Measurements from ENCODE around the gene ANO10.
"Not testable (repeated sequence)": the region's sequence is repeated elsewhere in the genome, so short reads cannot be mapped to it uniquely, and the experiment has no call there.

Gene ANO10

DNA sequence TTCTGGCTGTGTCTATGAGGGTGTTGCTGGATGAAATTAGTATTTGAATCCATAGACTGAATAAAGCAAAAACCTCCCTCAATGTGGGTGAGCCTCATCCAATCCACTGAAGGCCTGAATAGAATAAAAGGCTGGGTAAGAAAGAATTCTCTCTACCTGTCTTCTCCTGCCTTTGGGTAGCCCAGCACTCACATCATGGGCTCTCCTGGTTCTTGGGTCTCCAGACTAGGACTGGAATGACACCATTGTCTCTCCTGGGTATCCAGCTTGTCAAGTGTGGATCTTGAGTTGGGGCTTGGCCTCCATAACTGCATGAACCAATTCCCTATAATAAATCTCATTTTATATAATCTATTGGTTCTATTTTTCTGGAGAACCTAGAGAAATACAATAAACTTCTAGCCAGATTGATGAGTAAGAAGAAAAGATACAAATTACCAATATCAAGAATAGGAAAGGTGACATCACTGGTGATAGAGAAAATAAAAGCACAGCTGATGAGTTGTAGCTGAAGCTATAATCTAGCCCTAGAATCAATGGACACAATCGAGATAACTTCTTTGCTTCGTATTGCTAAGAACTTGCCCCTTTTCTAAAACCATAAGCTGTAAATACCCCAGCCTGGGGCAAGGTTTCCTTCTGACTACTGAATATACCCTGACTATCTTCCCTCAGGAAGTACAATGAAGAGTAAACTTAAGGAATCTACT, 106.4 kb downstream of the ANO10 start:
- no peak for DNase-seq

DNA sequence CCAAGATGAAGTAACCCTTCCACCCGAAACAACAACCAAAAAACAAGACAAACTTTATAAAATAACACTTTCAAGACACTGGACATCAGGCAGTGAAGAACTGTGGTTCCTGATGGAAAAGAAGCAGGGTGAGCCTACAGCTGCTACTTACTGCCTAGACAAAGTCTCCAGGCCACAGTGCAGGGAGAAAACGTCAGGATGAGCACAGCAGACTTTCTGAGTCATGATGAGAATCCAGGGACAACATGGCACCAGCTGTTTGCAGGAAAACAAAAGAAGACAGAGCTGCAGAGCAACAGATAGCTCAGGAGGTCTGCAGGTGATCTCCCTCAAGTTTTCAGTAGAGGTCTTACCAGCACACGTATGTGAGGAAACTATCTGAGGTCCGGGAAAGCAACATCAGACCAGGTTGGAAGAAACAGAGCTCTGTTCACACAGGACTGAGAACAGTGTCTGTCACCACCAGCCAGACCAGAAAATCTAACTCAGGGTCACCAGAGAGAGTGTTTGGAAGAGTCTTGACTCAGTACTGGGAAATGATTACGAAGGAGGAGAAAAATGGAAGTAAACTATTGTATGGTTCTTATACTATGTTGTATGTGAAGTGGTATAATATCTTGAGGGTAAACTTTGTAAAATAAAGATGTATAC, 108.9 kb downstream of the ANO10 start:
- no peak for DNase-seq

DNA sequence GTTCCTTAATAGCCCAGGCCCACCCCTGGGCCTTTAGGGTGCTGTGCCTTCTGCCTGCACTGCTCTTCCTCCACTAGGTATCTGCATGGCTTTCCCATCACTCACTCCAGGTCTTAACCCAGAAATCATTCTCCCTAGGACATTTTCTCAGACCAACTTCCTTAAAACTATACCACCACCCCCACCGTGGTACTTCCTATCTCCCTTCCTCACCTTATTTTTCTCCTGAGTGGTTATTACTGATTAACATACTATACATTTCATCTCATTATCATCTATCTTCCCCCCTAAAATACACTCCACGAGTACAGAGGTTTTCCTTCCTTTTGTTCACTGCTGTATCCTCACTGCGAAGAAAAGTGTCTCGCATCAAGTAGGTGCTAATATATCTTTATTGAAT, 115.2 kb downstream of the ANO10 start:
- no peak for DNase-seq

DNA sequence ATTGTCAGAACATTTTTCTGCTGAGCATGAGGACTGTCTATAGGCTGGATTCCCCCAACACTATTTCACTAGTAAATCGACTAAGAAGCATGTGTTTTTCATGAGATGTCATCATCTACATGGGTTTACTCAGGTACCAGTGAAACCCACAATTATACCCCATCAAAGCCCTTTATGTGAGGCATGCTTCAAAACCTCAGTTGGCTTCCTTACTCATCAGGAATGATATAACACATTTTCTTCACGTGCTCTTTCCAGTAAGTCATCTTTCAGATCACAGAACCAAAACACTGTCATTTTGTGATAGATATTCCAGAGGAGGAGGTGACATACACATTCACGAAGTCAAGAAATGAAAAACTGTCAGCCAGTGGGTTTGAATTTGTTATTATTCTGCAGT, 116.5 kb downstream of the ANO10 start:
- no peak for DNase-seq

DNA sequence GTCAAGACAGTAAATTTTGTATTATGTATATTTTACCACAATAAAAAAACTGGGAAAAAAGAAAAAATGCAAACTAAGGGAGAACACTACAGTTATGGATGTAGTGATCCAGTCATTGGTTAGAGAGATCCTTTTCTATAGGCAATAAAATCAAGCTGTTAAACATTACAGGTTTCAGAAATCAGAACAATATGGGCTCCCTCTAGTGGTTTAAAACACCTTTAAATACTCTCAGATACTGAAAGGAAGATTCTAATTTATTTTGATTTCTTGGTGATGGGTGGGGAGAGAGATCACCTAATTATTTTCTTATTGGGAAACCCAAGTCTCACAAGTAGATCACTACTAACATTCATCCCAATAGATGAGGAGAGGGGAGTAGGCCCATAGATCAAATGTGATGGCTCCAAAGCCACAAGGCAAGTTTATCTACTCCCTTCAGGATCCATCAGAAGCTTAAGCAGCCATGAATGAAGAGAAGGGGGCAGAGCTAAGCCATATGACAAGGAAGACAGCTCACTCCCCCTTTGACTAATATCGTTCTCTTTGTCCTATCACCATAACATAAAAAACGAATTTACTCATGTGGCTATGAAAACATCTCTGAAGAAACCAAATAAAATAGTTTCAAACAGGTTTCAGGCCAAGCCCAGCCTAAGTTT, 118.6 kb downstream of the ANO10 start:
- peak; percentile 5 for DNase-seq

DNA sequence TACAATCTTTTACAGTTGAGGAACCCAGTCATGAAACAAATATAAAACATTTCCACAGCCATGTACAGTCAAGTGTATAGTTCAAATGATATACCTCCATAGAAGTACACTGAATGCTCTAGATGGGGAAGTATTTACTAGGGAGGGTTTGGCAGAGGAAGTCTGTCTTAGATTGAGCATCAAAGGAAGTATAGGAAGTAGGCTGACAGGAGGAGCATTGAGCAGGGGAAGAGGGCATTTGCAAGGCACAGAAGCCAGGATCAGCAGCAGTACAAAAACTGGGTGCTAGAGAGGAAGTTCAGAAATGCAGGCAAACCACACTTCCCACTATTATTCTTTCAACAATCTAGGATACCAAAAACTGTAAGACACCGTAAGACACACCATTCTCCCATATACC, 122.6 kb downstream of the ANO10 start:
- DNase-seq, result no peak

DNA sequence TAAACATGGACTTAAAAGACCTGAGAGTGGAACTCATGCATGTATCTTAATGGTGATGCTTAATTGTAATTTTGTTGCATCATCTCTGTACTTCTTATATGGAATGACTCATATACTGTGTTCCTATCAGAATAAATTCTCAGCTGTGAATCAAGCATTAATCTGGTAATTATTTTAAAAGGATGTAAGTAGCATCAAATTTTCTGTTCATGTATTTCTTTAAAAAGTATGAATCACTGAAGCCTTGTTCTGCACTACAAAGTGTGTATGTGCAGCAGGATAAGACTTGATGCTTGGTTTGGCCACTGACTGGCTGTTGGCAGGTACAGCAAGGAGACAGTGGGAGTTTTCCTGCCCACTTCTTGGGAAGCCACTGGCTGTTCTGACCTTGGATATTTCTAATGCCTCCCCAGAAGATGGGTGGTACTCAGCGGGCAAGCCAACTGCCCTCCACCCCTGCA, 123.9 kb downstream of the ANO10 start:
- no peak for DNase-seq

DNA sequence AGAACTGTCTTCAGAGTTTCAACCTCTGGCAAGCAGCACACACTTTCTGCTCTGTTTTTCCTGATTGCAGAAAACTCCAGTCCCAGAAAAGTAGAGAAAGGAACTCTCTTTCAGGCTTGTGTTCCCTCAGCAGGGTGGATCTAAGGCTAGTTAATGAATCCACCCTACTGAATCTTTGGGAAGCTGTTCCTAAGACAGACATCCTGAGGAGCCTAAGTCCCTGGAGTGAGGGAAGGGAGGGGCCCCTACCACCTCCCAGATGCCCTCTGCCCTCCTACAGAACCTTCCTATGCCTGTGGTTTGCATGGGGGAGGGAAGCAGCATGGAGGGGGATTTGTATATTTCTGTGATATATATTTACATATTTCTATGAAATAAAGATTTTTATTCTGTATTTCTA, 124.4 kb downstream of the ANO10 start:
- no peak for DNase-seq

GRCh38 chr3:43496740-43497375, 125.0 kb downstream of the ANO10 start:
- DNase-seq, result no peak

DNA sequence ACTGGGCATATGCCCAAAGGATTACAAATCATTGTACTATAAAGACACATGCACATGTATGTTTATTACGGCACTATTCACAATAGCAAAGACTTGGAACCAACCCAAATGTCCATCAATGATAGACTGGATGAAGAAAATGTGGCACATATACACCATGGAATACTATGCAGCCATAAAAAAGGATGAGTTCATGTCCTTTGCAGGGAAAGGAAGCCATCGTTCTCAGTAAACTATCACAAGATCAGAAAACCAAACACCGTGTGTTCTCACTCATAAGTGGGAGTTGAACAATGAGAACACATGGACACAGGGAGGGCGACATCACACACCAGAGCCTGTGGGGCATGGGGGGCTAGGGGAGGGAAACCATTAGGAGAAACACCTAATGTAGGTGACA, 128.9 kb downstream of the ANO10 start:
- not testable (repeated sequence) for DNase-seq

DNA sequence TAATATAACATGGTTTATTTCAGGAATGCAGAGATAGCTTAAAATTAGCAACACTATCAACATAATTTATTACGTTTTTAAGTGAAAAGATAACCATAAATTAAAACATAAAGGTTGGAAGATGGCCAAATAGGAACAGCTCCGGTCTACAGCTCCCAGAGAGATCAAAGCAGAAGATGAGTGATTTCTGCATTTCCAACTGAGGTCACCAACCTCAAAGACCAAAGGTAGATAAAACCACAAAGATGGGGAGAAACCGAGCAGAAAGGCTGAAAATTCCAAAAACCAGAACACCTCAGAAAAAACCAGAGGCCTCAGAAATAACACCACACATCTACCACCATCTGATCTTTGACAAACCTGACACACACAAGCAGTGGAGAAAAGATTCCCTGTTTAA, 130.0 kb downstream of the ANO10 start:
- not testable (repeated sequence) for DNase-seq

- DNase-seq, result no peak
Observed at GRCh38 chr3:43490640-43491185, 131.1 kb downstream of the ANO10 start.

GRCh38 chr3:43489930-43490329, 131.9 kb downstream of the ANO10 start:
- no peak for DNase-seq

DNA sequence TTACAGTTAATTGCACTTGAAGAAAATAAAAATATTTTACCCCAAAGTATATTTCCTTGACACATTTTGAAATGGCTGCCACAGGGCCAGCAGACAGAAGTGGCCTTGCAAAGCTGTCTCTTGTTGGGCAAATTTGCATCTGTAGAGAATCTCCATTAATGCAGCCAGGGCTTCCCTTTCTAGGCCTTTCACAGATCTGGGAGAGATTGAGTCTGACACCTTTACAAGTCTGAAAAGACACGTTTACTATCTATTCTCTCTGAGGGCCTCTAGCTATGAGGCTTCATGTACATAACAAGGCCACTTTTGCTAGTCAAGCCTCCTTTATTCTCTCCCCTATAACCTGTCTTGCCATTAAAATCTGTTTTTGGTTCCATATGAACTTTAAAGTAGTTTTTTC, 135.9 kb downstream of the ANO10 start:
- DNase-seq, result no peak

GRCh38 chr3:43484926-43485488, 136.8 kb downstream of the ANO10 start:
- DNase-seq, result no peak

DNA sequence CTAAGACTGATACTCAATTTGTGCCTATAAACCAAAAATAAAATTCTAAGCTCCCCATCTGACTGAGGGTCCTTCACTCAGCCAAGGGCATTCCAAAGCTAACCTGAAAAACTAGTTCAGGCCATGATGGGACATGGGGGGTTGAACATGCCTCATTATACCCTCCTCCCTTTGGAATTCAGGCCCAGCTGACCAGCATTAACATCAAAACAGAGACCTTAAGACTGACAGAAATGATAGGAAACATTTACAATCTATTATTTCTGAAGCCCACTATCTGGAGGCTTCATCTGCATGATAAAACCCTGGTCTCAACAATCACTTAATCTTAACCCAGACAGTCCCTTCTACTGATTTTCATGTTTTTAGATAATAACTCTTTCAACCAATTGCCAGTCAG, 140.4 kb downstream of the ANO10 start:
- no peak for DNase-seq

GRCh38 chr3:43478839-43479238, 143.0 kb downstream of the ANO10 start:
- not testable (repeated sequence) for DNase-seq

- DNase-seq, result no peak
Observed at GRCh38 chr3:43478118-43478785, 143.6 kb downstream of the ANO10 start.

- DNase-seq, result no peak
Observed at GRCh38 chr3:43477600-43477999, 144.2 kb downstream of the ANO10 start.

GRCh38 chr3:43473737-43474136, 148.1 kb downstream of the ANO10 start:
- no peak for DNase-seq

DNA sequence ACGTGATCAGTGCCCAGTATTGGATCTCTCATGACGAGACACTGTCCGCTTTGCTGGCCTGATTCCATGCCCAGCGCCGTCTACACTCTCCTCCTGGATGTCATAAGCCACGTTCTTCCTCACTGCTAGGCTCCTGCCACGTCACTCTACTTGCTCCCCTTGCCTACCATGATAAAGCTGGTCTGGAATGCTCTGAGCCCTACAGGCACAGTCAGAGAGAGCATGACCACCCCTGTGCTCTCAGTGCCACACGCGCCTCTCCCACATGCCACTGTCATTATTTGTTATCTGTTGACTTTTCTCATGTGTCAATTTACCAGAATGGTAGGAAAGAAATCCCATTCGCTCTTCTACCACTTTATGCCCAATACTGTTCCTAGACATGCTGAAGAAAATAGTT, 148.6 kb downstream of the ANO10 start:
- DNase-seq, result no peak

DNA sequence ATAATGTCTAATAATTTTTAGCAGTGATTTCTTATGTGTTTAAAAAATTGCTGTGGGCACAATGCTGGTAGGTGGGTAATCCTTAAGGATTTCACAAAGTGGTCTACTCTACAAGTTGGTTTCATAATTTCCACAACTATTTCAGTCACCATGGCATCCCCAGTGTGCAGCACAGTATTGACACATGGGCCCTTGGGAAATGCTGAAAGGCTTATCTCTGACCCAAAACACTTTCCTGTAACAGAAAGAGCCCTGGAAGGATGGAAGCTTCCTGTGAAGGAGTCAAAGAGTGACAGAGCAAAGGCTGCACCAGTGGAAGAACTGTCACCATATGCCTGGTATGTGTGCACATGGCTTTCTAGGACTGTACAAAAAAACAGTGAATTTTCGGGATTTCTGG, 153.7 kb downstream of the ANO10 start:
- DNase-seq, result no peak

- no peak for DNase-seq
Observed at GRCh38 chr3:43465109-43465508, 156.7 kb downstream of the ANO10 start.

Measured in NCI-H1694 (cell line).